ENCODE measurements around the gene CD180.

CD180 gene

DNA sequence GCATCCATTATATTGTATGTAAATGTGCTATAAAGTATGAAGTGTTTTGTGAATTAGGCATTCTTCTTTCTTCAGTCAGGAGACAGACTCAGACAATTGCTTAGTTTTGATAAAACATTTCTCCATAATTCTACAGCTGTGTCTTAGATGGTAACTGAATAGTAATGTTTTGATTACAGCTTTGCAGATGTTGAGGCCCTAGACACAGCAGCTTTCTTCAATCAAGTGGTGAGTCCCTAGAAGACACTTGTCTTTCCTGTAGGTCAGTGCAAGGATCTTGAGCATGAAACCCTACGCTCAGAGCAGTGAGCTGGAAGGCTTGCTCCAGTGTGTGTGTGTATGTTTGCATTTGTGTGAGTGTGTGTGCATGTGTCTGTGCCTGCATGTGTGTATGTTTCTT lies 46.8 kb upstream of the CD180 start:
- H3K4me3 ChIP-seq (ENCODE audit: low read depth, low read length): no peak overlapping the region
- TF ChIP-seq CTCF (IDR thresholded peaks at IDR 0.05; ENCODE audit: low read depth, low read length) (no peak), MYC (IDR thresholded peaks at IDR 0.05; ENCODE audit: low read depth, low read length) (no peak), POLR2A (IDR thresholded peaks at IDR 0.05; ENCODE audit: extremely low read depth, insufficient read length) (no peak)
- TF ChIP-seq, protein P1, sequence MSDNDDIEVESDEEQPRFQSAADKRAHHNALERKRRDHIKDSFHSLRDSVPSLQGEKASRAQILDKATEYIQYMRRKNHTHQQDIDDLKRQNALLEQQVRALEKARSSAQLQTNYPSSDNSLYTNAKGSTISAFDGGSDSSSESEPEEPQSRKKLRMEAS (IDR thresholded peaks at IDR 0.05; ENCODE audit: low read depth, low read length): no peak
- DNase-seq (ENCODE audit: low read depth): no peak

GRCh38 chr5:67241326-67241725 lies 44.7 kb upstream of the CD180 start:
- no peak overlapping the region for H3K4me3 ChIP-seq (ENCODE audit: low read depth, low read length)
- TF ChIP-seq POLR2A (IDR thresholded peaks at IDR 0.05; ENCODE audit: extremely low read depth, insufficient read length) (no peak), MYC (IDR thresholded peaks at IDR 0.05; ENCODE audit: low read depth, low read length) (no peak), CTCF (IDR thresholded peaks at IDR 0.05; ENCODE audit: low read depth, low read length) (no peak)
- TF ChIP-seq, protein P1 (IDR thresholded peaks at IDR 0.05; ENCODE audit: low read depth, low read length): no peak
- no peak for DNase-seq (ENCODE audit: low read depth)

DNA sequence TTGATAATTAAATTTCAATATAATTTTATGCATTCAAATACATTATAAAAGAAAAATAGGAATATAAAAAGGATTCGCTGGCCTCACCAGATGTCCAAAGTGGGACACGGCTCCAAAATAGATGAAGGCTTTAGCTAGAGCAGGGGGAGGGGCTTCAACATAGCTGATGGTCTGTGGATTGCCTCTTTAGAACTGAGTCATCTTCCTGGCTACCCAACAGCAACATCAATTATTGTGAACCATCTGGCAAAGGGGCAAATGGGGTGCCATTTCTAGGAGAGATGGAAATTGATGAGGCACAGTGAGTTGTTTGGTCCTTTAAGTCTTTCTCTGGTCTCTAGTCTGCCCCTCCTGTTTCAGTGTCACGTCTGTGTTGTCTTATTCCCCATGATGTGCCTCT lies 44.2 kb upstream of the CD180 start:
- no peak for TF ChIP-seq POLR2A (IDR thresholded peaks at IDR 0.05; ENCODE audit: extremely low read depth, insufficient read length)
- TF ChIP-seq CTCF (IDR thresholded peaks at IDR 0.05; ENCODE audit: low read depth, low read length): no peak
- TF ChIP-seq MYC (IDR thresholded peaks at IDR 0.05; ENCODE audit: low read depth, low read length): no peak
- TF ChIP-seq, protein P1 (IDR thresholded peaks at IDR 0.05; ENCODE audit: low read depth, low read length): no peak
- no peak for DNase-seq (ENCODE audit: low read depth)
- H3K4me3 ChIP-seq (ENCODE audit: low read depth, low read length): no peak overlapping the region

- no peak for DNase-seq (ENCODE audit: low read depth)
- H3K4me3 ChIP-seq (ENCODE audit: low read depth, low read length): no peak overlapping the region
- TF ChIP-seq MYC (IDR thresholded peaks at IDR 0.05; ENCODE audit: low read depth, low read length): no peak
- TF ChIP-seq CTCF (IDR thresholded peaks at IDR 0.05; ENCODE audit: low read depth, low read length): no peak
- no peak for TF ChIP-seq POLR2A (IDR thresholded peaks at IDR 0.05; ENCODE audit: extremely low read depth, insufficient read length)
- TF ChIP-seq, protein P1 (IDR thresholded peaks at IDR 0.05; ENCODE audit: low read depth, low read length): no peak
Measured at GRCh38 chr5:67240065-67240464, 43.5 kb upstream of the CD180 start.

GRCh38 chr5:67238191-67238590 lies 41.6 kb upstream of the CD180 start:
- no peak overlapping the region for H3K4me3 ChIP-seq (ENCODE audit: low read depth, low read length)
- DNase-seq (ENCODE audit: low read depth): no peak
- TF ChIP-seq POLR2A (IDR thresholded peaks at IDR 0.05; ENCODE audit: extremely low read depth, insufficient read length): no peak
- no peak for TF ChIP-seq MYC (IDR thresholded peaks at IDR 0.05; ENCODE audit: low read depth, low read length)
- TF ChIP-seq CTCF (IDR thresholded peaks at IDR 0.05; ENCODE audit: low read depth, low read length): no peak
- TF ChIP-seq, protein P1 (IDR thresholded peaks at IDR 0.05; ENCODE audit: low read depth, low read length): no peak
